GM18861 (cell line): ENCODE results near the gene TAS2R19.

Experiments used
- ATAC-seq: cut with Tn5 transposase; IDR thresholded peaks from one replicate; pipeline ENCODE4 v1.9.1; 2021; ENCODE audit not compliant: unreplicated experiment

The TAS2R19 gene

DNA sequence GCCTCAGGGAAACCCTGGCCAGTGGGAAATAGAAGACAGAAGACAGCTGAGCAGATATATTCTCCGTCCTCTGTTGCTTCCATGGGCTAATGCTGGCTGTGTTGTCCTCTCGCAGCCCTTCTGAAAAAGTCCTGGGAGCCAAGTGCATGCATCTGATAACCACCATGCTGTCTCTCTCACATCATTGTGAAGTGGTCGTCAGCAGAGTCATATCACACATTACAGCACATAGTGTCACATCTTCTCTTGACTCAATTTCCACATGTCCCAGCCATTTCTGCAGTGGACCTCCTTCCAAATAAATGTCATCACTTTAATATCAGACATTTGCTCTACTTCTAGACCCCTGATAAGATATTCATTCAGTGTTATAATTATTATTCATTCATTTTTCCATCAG, 28.1 kb downstream of the TAS2R19 start:
- no peak for ATAC-seq

DNA sequence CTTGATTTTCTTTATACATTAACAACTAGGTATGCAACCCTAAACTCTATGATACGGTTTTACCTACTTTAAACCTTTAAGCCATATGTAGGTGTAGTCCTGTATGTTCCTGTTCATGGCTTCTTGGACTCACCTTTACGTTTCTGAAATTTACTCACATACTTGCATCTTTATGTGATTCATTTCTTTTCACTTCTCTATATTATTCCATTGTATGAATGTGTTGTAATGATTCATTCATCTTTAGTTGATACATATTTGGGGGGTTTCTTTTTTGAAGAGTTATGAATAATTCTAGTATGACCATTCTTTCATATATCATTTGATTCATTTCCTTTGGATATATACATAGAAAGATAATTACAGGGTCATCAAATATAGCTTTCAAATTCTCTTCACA, 33.3 kb downstream of the TAS2R19 start:
- ATAC-seq: no peak

DNA sequence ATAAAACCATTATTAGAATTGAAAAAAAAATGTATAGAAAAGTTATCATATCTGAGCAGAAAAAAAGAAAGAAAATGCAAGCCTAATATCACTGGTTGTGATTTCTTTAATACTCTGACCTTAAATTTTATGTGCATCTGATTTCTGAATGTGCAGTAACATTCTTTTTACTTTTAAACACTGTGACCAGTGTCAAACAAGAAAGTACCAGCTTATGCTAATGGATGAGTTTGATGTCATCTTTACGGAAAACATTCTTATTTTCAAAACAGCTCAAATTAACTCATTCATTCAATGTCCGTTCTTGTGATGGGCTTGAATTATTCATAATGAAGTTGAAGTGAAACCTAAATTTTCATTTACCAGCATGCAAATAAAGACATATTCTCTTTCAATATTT, 35.6 kb downstream of the TAS2R19 start, which contains the start of gene TAS2R50:
TAS2R50 (minus strand) TSS at position 101 of the 400 bp plus-strand sequence; CDS start at position 49, 52 bp downstream.
- no peak for ATAC-seq

DNA sequence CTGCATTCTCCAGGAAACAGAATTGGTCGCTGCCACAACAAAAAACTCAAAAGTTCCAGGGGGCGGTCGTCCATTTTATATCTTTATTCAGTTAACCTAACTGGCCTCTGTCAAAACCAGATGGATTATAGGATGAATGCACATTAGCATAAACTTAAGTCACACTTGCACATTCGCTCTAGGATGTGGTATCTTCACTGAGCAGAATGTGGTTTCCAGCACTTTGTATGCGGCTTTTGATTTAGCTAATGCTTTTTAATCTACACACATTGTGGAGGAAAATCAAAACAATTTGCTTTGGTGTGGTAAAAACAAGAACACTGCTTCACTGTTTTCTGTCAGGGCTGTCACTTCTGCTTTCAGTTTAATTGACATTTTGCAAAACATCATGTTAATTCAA, 40.2 kb downstream of the TAS2R19 start:
- no peak for ATAC-seq

DNA sequence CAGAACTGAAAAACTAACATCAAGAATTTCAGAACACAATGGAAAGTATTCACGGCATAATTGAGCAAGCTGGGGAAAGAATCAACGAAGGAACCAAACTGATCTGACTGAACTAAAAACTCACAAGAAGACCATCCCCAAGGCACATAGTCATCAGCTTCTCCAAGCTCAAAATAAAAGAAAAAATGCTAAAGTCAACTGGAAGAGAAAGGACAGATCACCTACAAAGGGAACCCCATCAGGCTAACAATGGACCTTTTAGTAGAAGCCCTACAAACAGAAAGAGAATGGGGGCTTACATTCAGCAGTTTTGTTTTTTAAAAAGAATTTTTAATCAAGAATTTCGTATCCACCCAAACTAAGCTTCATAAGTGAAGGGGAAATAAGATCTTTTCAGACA, 47.5 kb downstream of the TAS2R19 start:
- ATAC-seq: no peak
